ENCODE measurements around the gene PARD3.

DNA sequence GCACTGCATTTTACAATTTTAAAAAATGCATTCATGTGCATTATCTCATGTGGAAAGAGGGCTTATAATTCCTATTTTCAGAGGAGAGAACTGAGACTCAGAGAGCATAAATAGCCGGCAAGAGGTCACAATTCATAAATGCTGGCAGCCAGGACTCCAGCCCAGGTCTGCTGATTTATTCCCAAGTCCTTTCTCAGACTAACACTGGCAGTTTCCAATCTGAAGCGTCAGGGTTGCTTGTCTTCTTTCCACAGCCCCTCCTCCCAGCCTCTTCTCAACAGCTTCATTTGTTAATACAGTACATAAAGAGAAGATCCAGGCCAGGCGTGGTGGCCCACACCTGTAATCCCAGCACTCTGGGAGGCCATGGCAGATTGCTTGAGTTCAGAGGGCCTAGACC lies 108.9 kb downstream of the PARD3 start:
- no peak for TF ChIP-seq POLR2A (IDR thresholded peaks at IDR 0.05)
- TF ChIP-seq, protein P1, sequence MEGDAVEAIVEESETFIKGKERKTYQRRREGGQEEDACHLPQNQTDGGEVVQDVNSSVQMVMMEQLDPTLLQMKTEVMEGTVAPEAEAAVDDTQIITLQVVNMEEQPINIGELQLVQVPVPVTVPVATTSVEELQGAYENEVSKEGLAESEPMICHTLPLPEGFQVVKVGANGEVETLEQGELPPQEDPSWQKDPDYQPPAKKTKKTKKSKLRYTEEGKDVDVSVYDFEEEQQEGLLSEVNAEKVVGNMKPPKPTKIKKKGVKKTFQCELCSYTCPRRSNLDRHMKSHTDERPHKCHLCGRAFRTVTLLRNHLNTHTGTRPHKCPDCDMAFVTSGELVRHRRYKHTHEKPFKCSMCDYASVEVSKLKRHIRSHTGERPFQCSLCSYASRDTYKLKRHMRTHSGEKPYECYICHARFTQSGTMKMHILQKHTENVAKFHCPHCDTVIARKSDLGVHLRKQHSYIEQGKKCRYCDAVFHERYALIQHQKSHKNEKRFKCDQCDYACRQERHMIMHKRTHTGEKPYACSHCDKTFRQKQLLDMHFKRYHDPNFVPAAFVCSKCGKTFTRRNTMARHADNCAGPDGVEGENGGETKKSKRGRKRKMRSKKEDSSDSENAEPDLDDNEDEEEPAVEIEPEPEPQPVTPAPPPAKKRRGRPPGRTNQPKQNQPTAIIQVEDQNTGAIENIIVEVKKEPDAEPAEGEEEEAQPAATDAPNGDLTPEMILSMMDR (IDR thresholded peaks at IDR 0.05), result no peak
